Gastroesophageal sphincter (tissue), 2 donors: ENCODE data around the gene FNBP1.

ENCODE experiments used
- EP300 ChIP-seq: sonication (generic); formaldehyde crosslinking; IDR thresholded peaks from one replicate; pipeline ENCODE4 v1.6.1; 2017; ENCODE audit warnings: antibody characterized with exemption, mild to moderate bottlenecking
- POLR2A ChIP-seq, 2 donors: fragments of 450-650 bp; IDR thresholded peaks; one replicate each; pipeline ENCODE4 v1.6.1; 2017; ENCODE audit warnings: antibody characterized with exemption in 2 of 2, mild to moderate bottlenecking in 2 of 2, moderate library complexity in 1 of 2

GRCh38 chr9:129994882-129995281, 48.1 kb downstream of the FNBP1 start:
- TF ChIP-seq EP300 (no peak), POLR2A (IDR thresholded peaks at IDR 0.05) (no peak)
